Breast epithelium (tissue), 4 donors: ENCODE results near the gene SKP2. TPM values are rescaled to one million over a fixed set of nuclear protein-coding genes. Genes with fewer than 3 reads are reported as not detected.
A peak's percentile ranks its signal among the peaks of the same experiment; 100 is the strongest.

Experiments
- DNase-seq, 2 donors: peaks; one replicate each; pipeline ENCODE4 v3.0.0-alpha.2; 2019; ENCODE audit warnings: low spot score in 2 of 2
- H3K27ac ChIP-seq, 2 donors: fragments of 200-600 bp; sonication (generic) in 1 of 2; one replicate each; pipeline ENCODE4 v1.5.1; 2016 to 2019; ENCODE audit warnings: mild to moderate bottlenecking in 1 of 2
- H3K27me3 ChIP-seq, 2 donors: fragments of 200-600 bp; sonication (generic) in 1 of 2; one replicate each; pipeline versions ENCODE4 v1.5.1 to v1.6.0; 2017 to 2019; ENCODE audit warnings: control low read depth in 1 of 2, mild to moderate bottlenecking in 1 of 2
- H3K36me3 ChIP-seq: fragments of 200-600 bp; one replicate; pipeline ENCODE4 v1.5.1; 2019
- H3K4me1 ChIP-seq, 2 donors: fragments of 200-600 bp; sonication (generic); one replicate each; pipeline ENCODE4 v1.5.1; 2016 to 2019; ENCODE audit warnings: control low read depth in 1 of 2
- H3K4me3 ChIP-seq, 3 donors: fragments of 200-600 bp; sonication (generic); 1 replicate in 2 of 3; 2 replicates in 1 of 3; pipeline ENCODE4 v1.5.1; 2016 to 2019; ENCODE audit warnings: mild to moderate bottlenecking in 3 of 3, moderate library complexity in 2 of 3
- H3K9me3 ChIP-seq, 2 donors: fragments of 200-600 bp; sonication (generic) in 1 of 2; one replicate each; pipeline ENCODE4 v1.5.1; 2016 to 2019; ENCODE audit warnings: control low read depth in 1 of 2
- POLR2A ChIP-seq: fragments of 450-650 bp; IDR thresholded peaks from one replicate; pipeline ENCODE4 v1.6.1; 2016; ENCODE audit warnings: antibody characterized with exemption, mild to moderate bottlenecking, moderate library complexity
- POLR2AphosphoS5 ChIP-seq, 3 donors: sonication (generic); formaldehyde crosslinking; IDR thresholded peaks; one replicate each; pipeline ENCODE4 v1.6.1; 2017; ENCODE audit warnings: antibody characterized with exemption in 3 of 3
- intact Hi-C: fragments of 100-400 bp; cut with DNase I; formaldehyde crosslinking; loops from one replicate; pipeline ENCODE4 v1.15.1; 2023; ENCODE audit warnings: low total_unique reads
- total RNA-seq, 3 donors: library from RNA; depleted of rRNA; stranded (reverse); fragments of >200 nt; gene quantifications; one replicate each; pipeline ENCODE4 v1.1.0, GENCODE V29; 2016
- TF ChIP-seq, protein P1 (sequence below), 3 donors: fragments of 450-650 bp; IDR thresholded peaks; one replicate each; pipeline ENCODE4 v1.5.1; 2016 to 2017; ENCODE audit warnings: antibody characterized with exemption in 3 of 3, mild to moderate bottlenecking in 3 of 3, moderate library complexity in 3 of 3

Gene SKP2
- total RNA-seq, 3 donors from 2014 or later = 9.1 to 11.1 (median 9.2) TPM

DNA sequence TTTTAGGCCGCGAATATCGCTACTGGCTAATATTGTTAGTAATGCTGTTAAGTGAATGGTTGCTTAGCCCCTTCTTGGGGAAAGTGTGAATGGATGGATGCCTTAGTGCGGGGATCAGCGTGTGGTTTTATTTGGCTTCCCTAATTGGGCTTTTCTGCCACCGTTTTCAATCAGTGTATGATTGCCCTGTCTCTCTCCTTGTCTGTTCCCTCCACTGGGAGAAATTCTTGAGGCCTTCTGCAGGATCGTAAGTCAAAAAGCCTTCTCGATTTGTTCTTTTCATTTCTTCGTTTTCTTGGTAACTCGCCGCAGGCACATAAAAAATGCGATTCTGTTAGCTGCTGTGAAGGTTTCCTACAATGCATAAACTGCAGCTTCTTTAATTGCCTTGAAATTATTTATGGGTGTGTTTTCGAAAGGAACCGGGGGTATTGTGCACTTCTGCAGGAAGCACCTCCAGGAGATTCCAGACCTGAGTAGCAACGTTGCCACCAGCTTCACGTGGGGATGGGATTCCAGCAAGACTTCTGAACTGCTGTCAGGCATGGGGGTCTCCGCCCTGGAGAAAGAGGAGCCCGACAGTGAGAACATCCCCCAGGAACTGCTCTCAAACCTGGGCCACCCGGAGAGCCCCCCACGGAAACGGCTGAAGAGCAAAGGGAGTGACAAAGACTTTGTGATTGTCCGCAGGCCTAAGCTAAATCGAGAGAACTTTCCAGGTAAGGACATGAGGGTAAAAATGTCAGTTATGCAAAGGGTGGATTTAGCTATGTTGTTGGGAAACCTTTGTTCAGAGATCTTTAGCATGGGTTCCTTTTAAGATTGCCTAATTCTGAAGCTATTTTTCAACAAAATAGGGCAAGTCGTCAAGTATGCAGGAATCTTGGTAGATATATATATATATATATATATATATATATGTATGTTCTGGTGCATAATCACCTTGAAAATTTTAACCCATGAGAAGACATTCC is 700 bp downstream of the SKP2 start:
- Histone ChIP-seq H3K4me3 (peak overlapping the region; percentile 77 to 98 (median 91)), H3K4me1 (peaks cover 0 to 13% of the 10 kb centered on the region in 2 donors), H3K27me3 (no peaks in the 10 kb centered on the region), H3K27ac (peak overlapping the region; percentile 20 to 25), H3K36me3 (no peaks in the 10 kb centered on the region), H3K9me3 (no peaks in the 10 kb centered on the region)
- no peak for DNase-seq
- no peak for TF ChIP-seq POLR2AphosphoS5 (IDR thresholded peaks at IDR 0.05)
- no peak for TF ChIP-seq POLR2A
- TF ChIP-seq, protein P1, sequence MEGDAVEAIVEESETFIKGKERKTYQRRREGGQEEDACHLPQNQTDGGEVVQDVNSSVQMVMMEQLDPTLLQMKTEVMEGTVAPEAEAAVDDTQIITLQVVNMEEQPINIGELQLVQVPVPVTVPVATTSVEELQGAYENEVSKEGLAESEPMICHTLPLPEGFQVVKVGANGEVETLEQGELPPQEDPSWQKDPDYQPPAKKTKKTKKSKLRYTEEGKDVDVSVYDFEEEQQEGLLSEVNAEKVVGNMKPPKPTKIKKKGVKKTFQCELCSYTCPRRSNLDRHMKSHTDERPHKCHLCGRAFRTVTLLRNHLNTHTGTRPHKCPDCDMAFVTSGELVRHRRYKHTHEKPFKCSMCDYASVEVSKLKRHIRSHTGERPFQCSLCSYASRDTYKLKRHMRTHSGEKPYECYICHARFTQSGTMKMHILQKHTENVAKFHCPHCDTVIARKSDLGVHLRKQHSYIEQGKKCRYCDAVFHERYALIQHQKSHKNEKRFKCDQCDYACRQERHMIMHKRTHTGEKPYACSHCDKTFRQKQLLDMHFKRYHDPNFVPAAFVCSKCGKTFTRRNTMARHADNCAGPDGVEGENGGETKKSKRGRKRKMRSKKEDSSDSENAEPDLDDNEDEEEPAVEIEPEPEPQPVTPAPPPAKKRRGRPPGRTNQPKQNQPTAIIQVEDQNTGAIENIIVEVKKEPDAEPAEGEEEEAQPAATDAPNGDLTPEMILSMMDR (IDR thresholded peaks at IDR 0.05) = no peak
- intact Hi-C loops = no loop called here

DNA sequence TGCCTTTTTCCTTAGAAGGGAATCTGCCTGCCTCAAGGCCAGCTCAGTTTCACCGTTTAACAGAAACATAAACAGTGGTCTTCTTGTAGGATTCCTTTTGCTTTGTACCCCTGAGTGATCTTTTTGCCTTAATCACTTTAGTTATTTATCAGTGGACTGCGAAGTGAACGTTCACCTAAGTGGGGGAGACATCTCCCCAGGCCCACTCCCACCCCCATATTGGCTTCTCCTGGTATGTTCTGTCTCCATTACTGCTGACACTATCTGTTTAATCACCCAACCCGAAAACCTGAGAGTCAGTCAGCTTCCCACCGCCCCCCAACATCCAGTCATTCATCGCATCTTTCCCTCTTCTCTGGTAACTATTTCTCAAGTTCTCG is 1.4 kb downstream of the SKP2 start:
- no peaks in the 10 kb centered on the region for H3K27me3 ChIP-seq
- H3K4me3 ChIP-seq = peak overlapping the region in 2 of 3 donors; percentile 77 to 98
- H3K36me3 ChIP-seq = no peaks in the 10 kb centered on the region
- H3K9me3 ChIP-seq = no peaks in the 10 kb centered on the region
- intact Hi-C loops = no loop called here
- no peak overlapping the region for H3K27ac ChIP-seq
- no peak for DNase-seq
- TF ChIP-seq, protein P1 (IDR thresholded peaks at IDR 0.05) = no peak
- TF ChIP-seq POLR2AphosphoS5 (IDR thresholded peaks at IDR 0.05) = no peak
- no peak for TF ChIP-seq POLR2A
- peaks cover 0 to 13% of the 10 kb centered on the region in 2 donors for H3K4me1 ChIP-seq

DNA sequence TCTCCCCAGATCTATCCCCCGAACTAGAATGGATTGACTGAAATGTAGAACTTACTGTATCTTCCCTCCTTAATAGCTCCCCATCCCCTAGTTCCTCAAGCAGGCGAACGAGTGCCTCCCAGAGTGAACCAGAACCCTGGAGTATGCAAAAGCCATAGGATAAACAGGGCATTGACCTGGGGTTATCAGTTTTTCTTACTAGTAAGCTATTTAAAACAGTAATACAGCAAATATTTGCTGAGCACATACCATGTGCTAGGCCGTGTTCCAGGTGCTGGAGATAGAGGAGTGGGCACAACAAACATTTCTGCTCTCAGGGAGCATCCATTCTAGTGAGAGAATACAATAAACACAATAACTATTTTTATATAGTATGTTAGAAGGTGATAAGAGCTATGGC is 1.8 kb downstream of the SKP2 start:
- TF ChIP-seq, protein P1 (IDR thresholded peaks at IDR 0.05) = no peak
- TF ChIP-seq POLR2AphosphoS5 (IDR thresholded peaks at IDR 0.05) (no peak), POLR2A (no peak)
- Histone ChIP-seq H3K27me3 (no peaks in the 10 kb centered on the region), H3K4me3 (no peak overlapping the region), H3K27ac (no peak overlapping the region), H3K4me1 (peaks cover 0 to 13% of the 10 kb centered on the region in 2 donors), H3K36me3 (no peaks in the 10 kb centered on the region), H3K9me3 (no peaks in the 10 kb centered on the region)
- DNase-seq = no peak
- intact Hi-C loops = no loop called here

DNA sequence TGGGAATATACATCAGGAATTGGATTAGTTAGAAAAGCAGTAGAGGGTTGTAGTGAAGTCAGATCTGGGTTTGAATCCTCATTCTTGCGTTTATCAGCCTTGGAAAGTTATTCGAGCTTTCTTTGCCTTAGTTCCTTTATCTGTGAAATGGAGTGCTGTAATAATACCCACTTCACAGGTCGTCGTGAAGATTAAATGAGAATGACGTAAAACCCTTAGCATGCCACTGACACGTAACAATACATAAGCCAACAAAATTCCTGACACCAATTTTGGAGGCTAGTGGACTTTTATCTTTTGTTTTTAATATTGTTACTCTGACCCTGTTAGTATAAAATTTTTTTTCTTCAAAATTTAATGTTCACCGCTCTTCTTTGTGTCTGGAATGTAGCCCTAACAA is 3.4 kb downstream of the SKP2 start:
- no peaks in the 10 kb centered on the region for H3K9me3 ChIP-seq
- TF ChIP-seq POLR2AphosphoS5 (IDR thresholded peaks at IDR 0.05) (no peak), POLR2A (no peak)
- TF ChIP-seq, protein P1 (IDR thresholded peaks at IDR 0.05) = no peak
- H3K27me3 ChIP-seq = no peaks in the 10 kb centered on the region
- H3K36me3 ChIP-seq = no peaks in the 10 kb centered on the region
- H3K4me3 ChIP-seq = no peak overlapping the region
- intact Hi-C loops = no loop called here
- no peak for DNase-seq
- H3K4me1 ChIP-seq = peaks cover 0 to 9% of the 10 kb centered on the region in 2 donors
- no peak overlapping the region for H3K27ac ChIP-seq

DNA sequence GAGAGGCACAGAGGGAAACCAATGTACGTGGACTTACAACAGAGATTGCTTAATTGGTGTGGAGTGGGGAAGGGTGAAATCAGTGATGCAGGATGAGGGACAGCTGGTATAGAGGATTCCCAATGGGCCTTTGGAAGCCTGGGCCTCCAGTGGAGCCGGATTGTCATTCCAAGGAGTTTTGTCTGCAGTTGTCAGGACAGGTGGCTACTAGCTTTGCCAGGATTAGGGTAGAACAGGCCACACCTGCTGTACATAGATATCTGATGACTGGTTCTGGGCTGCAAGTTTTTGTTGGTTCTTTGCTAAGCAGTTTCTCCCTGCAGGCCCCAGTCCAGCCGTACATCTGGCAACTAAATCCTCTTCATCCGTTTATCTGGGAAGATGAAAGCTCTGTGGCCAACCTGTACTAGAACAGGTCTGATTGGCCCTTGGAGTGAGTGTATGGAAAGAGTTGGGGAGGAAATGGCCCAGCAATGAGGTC is 4.2 kb downstream of the SKP2 start:
- TF ChIP-seq POLR2AphosphoS5 (IDR thresholded peaks at IDR 0.05) (no peak), POLR2A (no peak)
- TF ChIP-seq, protein P1 (IDR thresholded peaks at IDR 0.05) = no peak
- H3K4me3 ChIP-seq = no peak overlapping the region
- no peaks in the 10 kb centered on the region for H3K9me3 ChIP-seq
- no peak overlapping the region for H3K27ac ChIP-seq
- peaks cover 0 to 4% of the 10 kb centered on the region in 2 donors for H3K4me1 ChIP-seq
- no peaks in the 10 kb centered on the region for H3K27me3 ChIP-seq
- DNase-seq = no peak
- H3K36me3 ChIP-seq = no peaks in the 10 kb centered on the region
- intact Hi-C loops = no loop called here
